Head of caudate nucleus (tissue), 42 donors: ENCODE measurements around the gene MALRD1.

ENCODE experiments used
- DNase-seq, 42 donors: peaks; one replicate each; pipeline versions ENCODE4 v3.0.0 to v3.0.0-alpha.2; 2020 to 2021; ENCODE audit warnings: mixed read lengths in 7 of 42
- intact Hi-C: fragments of 100-400 bp; cut with DNase I; formaldehyde crosslinking; loops from one replicate; pipeline ENCODE4 v1.15.0; 2022

MALRD1 gene

GRCh38 chr10:19588608-19589007, 540.0 kb downstream of the MALRD1 start:
- DNase-seq, result no peak

GRCh38 chr10:19592276-19592675, 543.7 kb downstream of the MALRD1 start:
- no peak for DNase-seq
- intact Hi-C loops, result no loop called here

More at GRCh38 chr10:19588608-19589007, 540.0 kb downstream of the MALRD1 start:
- intact Hi-C loops, result no loop called here

- no peak for DNase-seq
- intact Hi-C loops, result no loop called here
Observed at GRCh38 chr10:19595212-19595845, 546.7 kb downstream of the MALRD1 start.

- DNase-seq, result no peak
- intact Hi-C loops, result no loop called here
Observed at GRCh38 chr10:19605806-19606205, 557.2 kb downstream of the MALRD1 start.

GRCh38 chr10:19606968-19607367, 558.4 kb downstream of the MALRD1 start:
- DNase-seq, result no peak
- intact Hi-C loops, result no loop called here

- DNase-seq, result no peak
- intact Hi-C loops, result no loop called here
Observed at GRCh38 chr10:19611775-19612174, 563.2 kb downstream of the MALRD1 start.

GRCh38 chr10:19616966-19617365, 568.4 kb downstream of the MALRD1 start:
- intact Hi-C loops, result no loop called here
- no peak for DNase-seq

- DNase-seq, result no peak
- intact Hi-C loops, result no loop called here
Observed at GRCh38 chr10:19620811-19621210, 572.2 kb downstream of the MALRD1 start.

- no peak for DNase-seq
- intact Hi-C loops, result no loop called here
Observed at GRCh38 chr10:19623321-19623720, 574.7 kb downstream of the MALRD1 start.

GRCh38 chr10:19626156-19626555, 577.6 kb downstream of the MALRD1 start:
- intact Hi-C loops, result no loop called here
- no peak for DNase-seq

- peak in 2 of 42 donors; percentile 4 to 40 for DNase-seq
- intact Hi-C loops, result no loop called here
Observed at GRCh38 chr10:19628767-19629560, 580.4 kb downstream of the MALRD1 start.

- intact Hi-C loops, result no loop called here
- DNase-seq, result peak; percentile 11 to 83 (median 55)
Observed at GRCh38 chr10:19629567-19629966, 581.0 kb downstream of the MALRD1 start.

- intact Hi-C loops, result no loop called here
- no peak for DNase-seq
Observed at GRCh38 chr10:19634163-19634562, 585.6 kb downstream of the MALRD1 start.

GRCh38 chr10:19638182-19638895, 589.7 kb downstream of the MALRD1 start:
- intact Hi-C loops, result no loop called here
- DNase-seq, result no peak

GRCh38 chr10:19638896-19639233, 590.3 kb downstream of the MALRD1 start:
- intact Hi-C loops, result no loop called here
- no peak for DNase-seq

- no peak for DNase-seq
- intact Hi-C loops, result no loop called here
Observed at GRCh38 chr10:19640566-19641263, 592.1 kb downstream of the MALRD1 start.

- intact Hi-C loops, result no loop called here
- DNase-seq, result no peak
Observed at GRCh38 chr10:19651549-19651948, 602.9 kb downstream of the MALRD1 start.

- no peak for DNase-seq
- intact Hi-C loops, result no loop called here
Observed at GRCh38 chr10:19652750-19653149, 604.1 kb downstream of the MALRD1 start.

- DNase-seq, result no peak
- intact Hi-C loops, result no loop called here
Observed at GRCh38 chr10:19653931-19654330, 605.3 kb downstream of the MALRD1 start.

- no peak for DNase-seq
- intact Hi-C loops, result no loop called here
Observed at GRCh38 chr10:19654576-19654975, 606.0 kb downstream of the MALRD1 start.
